ENCODE measurements around the gene STIM2. TPM values are rescaled to one million over a fixed set of nuclear protein-coding genes. Genes with fewer than 3 reads are reported as not detected.

STIM2 gene
- total RNA-seq, 1 experiment from 2014 or later, result 15.5 TPM

GRCh38 chr4:26877406-26877805 is 16.8 kb downstream of the STIM2 start:
- POLR2A ChIA-PET (ENCODE audit: unreplicated experiment), result no interaction called here
- no peaks in the 10 kb centered on the region for H3K27me3 ChIP-seq (ENCODE audit: low read length)
- no peaks in the 10 kb centered on the region for H3K36me3 ChIP-seq (ENCODE audit: low read depth, low read length)
- BruUV-seq (replicated peaks), result no TSS peak
- H3F3A ChIP-seq (ENCODE audit: low read length, unreplicated experiment), result no peaks in the 10 kb centered on the region
- H3K9me3 ChIP-seq (ENCODE audit: low read length), result no peaks in the 10 kb centered on the region
- H3K79me2 ChIP-seq (ENCODE audit: low read length), result peaks cover 11% of the 10 kb centered on the region
- DNase-seq (no peak), ATAC-seq (no peak)
- H3K4me3 ChIP-seq (ENCODE audit: low read length), result no peak overlapping the region
- no peak overlapping the region for H3K4me2 ChIP-seq (ENCODE audit: low read length)
- intact Hi-C loops (cut with micrococcal nuclease), result loop anchor here (5.0 kb wide), 1 partner anchor 125 kb away; no protein-coding TSS in a partner anchor
- no peak for TF ChIP-seq CTCF (conservative IDR thresholded peaks at IDR 0.05; ENCODE audit: low read depth, low read length)
- TF ChIP-seq EZH2 (IDR thresholded peaks at IDR 0.05; ENCODE audit: low read length, unreplicated experiment), result no peak
- no peak overlapping the region for H2AFZ ChIP-seq (ENCODE audit: low read length)
- CTCF ChIA-PET, result no interaction called here
- H3K27ac ChIP-seq (ENCODE audit: low read length), result no peak overlapping the region
- H3K9me2 ChIP-seq (replicated peaks; ENCODE audit: low read length), result no peaks in the 10 kb centered on the region
- peaks cover 10% of the 10 kb centered on the region for H3K4me1 ChIP-seq (ENCODE audit: insufficient read depth, low read length)
- H3K9ac ChIP-seq (ENCODE audit: low read length), result no peak overlapping the region
- 0 out of 2 replicates have a peak, but pooled peaks cover 5% of the 10 kb centered on the region for H4K20me1 ChIP-seq (ENCODE audit: low read length)

DNA sequence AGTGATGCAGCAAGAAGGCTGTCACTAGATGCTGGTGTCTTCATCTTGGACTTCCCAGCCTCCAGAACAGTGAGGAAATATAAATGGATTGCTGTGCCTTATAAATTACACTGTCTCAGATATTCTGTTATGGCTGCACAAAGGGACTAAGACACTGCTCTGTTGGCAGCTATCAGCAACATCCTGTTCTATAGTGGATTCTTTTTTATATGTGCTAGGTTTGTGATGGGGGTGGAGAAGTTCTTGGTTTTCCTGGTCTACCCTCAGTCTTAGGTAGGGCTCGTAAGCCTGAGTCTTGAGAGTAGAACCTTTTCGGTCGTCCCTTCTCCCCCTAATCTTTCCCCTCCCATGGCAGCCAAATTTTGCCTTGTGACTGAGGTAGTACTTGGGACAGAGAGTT is 17.3 kb downstream of the STIM2 start:
- no peak overlapping the region for H3K27ac ChIP-seq (ENCODE audit: low read length)
- BruUV-seq (replicated peaks), result no TSS peak
- H3K27me3 ChIP-seq (ENCODE audit: low read length), result no peaks in the 10 kb centered on the region
- H3K4me2 ChIP-seq (ENCODE audit: low read length), result no peak overlapping the region
- intact Hi-C loops (cut with micrococcal nuclease), result loop anchor here (5.0 kb wide), 1 partner anchor 124 kb away; no protein-coding TSS in a partner anchor
- H3K4me1 ChIP-seq (ENCODE audit: insufficient read depth, low read length), result peaks cover 10% of the 10 kb centered on the region
- H2AFZ ChIP-seq (ENCODE audit: low read length), result no peak overlapping the region
- no peak overlapping the region for H3K9ac ChIP-seq (ENCODE audit: low read length)
- CTCF ChIA-PET, result no interaction called here
- POLR2A ChIA-PET (ENCODE audit: unreplicated experiment), result no interaction called here
- no peak for DNase-seq
- no peak for ATAC-seq
- TF ChIP-seq CTCF (conservative IDR thresholded peaks at IDR 0.05; ENCODE audit: low read depth, low read length) (no peak), EZH2phosphoT487 (IDR thresholded peaks at IDR 0.05; ENCODE audit: borderline replicate concordance, low read length) (no peak), EZH2 (IDR thresholded peaks at IDR 0.05; ENCODE audit: low read length, unreplicated experiment) (no peak)
- no peak overlapping the region for H3K4me3 ChIP-seq (ENCODE audit: low read length)
- no peaks in the 10 kb centered on the region for H3K36me3 ChIP-seq (ENCODE audit: low read depth, low read length)
- no peaks in the 10 kb centered on the region for H3K9me2 ChIP-seq (replicated peaks; ENCODE audit: low read length)
- 0 out of 2 replicates have a peak, but pooled peaks cover 5% of the 10 kb centered on the region for H4K20me1 ChIP-seq (ENCODE audit: low read length)
- peaks cover 11% of the 10 kb centered on the region for H3K79me2 ChIP-seq (ENCODE audit: low read length)
- no peaks in the 10 kb centered on the region for H3K9me3 ChIP-seq (ENCODE audit: low read length)
- H3F3A ChIP-seq (ENCODE audit: low read length, unreplicated experiment), result no peaks in the 10 kb centered on the region

- no peaks in the 10 kb centered on the region for H3K27me3 ChIP-seq (ENCODE audit: low read length)
- no TSS peak for BruUV-seq (replicated peaks)
- peaks cover 12% of the 10 kb centered on the region for H3K79me2 ChIP-seq (ENCODE audit: low read length)
- CTCF ChIA-PET, result no interaction called here
- intact Hi-C loops (cut with micrococcal nuclease), result loop anchor here (5.0 kb wide), 1 partner anchor 123 kb away; no protein-coding TSS in a partner anchor
- peaks cover 10% of the 10 kb centered on the region for H3K4me1 ChIP-seq (ENCODE audit: insufficient read depth, low read length)
- no peaks in the 10 kb centered on the region for H3K9me3 ChIP-seq (ENCODE audit: low read length)
- TF ChIP-seq EZH2 (IDR thresholded peaks at IDR 0.05; ENCODE audit: low read length, unreplicated experiment) (no peak), EZH2phosphoT487 (IDR thresholded peaks at IDR 0.05; ENCODE audit: borderline replicate concordance, low read length) (no peak), CTCF (conservative IDR thresholded peaks at IDR 0.05; ENCODE audit: low read depth, low read length) (no peak)
- no peaks in the 10 kb centered on the region for H3F3A ChIP-seq (ENCODE audit: low read length, unreplicated experiment)
- no peaks in the 10 kb centered on the region for H3K36me3 ChIP-seq (ENCODE audit: low read depth, low read length)
- POLR2A ChIA-PET (ENCODE audit: unreplicated experiment), result no interaction called here
- peak overlapping the region; percentile 67 for H2AFZ ChIP-seq (ENCODE audit: low read length)
- 0 out of 2 replicates have a peak, but pooled peaks cover 5% of the 10 kb centered on the region for H4K20me1 ChIP-seq (ENCODE audit: low read length)
- no peak overlapping the region for H3K9ac ChIP-seq (ENCODE audit: low read length)
- H3K4me3 ChIP-seq (ENCODE audit: low read length), result no peak overlapping the region
- H3K4me2 ChIP-seq (ENCODE audit: low read length), result peak overlapping the region; percentile 7; the same call in 1 of the 2 replicates
- no peaks in the 10 kb centered on the region for H3K9me2 ChIP-seq (replicated peaks; ENCODE audit: low read length)
- peak; percentile 51 for DNase-seq
- H3K27ac ChIP-seq (ENCODE audit: low read length), result peak overlapping the region; percentile 37
- peak; percentile 51 for ATAC-seq
These were observed 18.3 kb downstream of the STIM2 start for GRCh38 chr4:26878794-26879391.

Measured in PC-3 (cell line).